HepG2 (cell line): Measurements from ENCODE around the gene RBM6. TPM values are rescaled to one million over a fixed set of nuclear protein-coding genes. Genes with fewer than 3 reads are reported as not detected.
A peak's percentile ranks its signal among the peaks of the same experiment; 100 is the strongest.

Experiments
- CENPX ChIP-seq: sonication (generic); formaldehyde crosslinking; IDR thresholded peaks from 2 replicates; pipeline ENCODE4 v1.9.0; 2021; ENCODE audit warnings: mild to moderate bottlenecking, missing genetic modification reagents, moderate library complexity
- EHMT2 ChIP-seq: fragments of 200-600 bp; sonication (generic); IDR thresholded peaks from 2 replicates; pipeline ENCODE4 v1.7.0; 2017; ENCODE audit warnings: antibody characterized with exemption, low read depth, low read length, borderline replicate concordance
- SRSF4 ChIP-seq: fragments of 200-400 bp; formaldehyde crosslinking; IDR thresholded peaks from one replicate; pipeline ENCODE4 v1.6.1; 2018; ENCODE audit warnings: mild to moderate bottlenecking, low read depth, low read length, moderate library complexity; ENCODE audit not compliant: poor library complexity, severe bottlenecking
- ZGPAT ChIP-seq: IDR thresholded peaks from 2 replicates; pipeline ENCODE4 v1.6.1; 2016; ENCODE audit warnings: mild to moderate bottlenecking
- ZHX2 ChIP-seq, 2 experiments: sonication (generic) in 1 of 2; formaldehyde crosslinking in 1 of 2; IDR thresholded peaks; 2 replicates each; pipeline versions ENCODE4 v1.6.1 to v1.9.0; 2014 to 2022; ENCODE audit warnings: antibody characterized with exemption in 1 of 2, borderline replicate concordance in 1 of 2, inconsistent platforms in 1 of 2, low read depth in 1 of 2, missing genetic modification reagents in 1 of 2
- ZNF407 ChIP-seq: sonication (generic); formaldehyde crosslinking; IDR thresholded peaks from one replicate; pipeline ENCODE4 v1.5.1; 2020; ENCODE audit warnings: mild to moderate bottlenecking, missing genetic modification reagents; ENCODE audit errors: not compliant biosample characterization
- ZNF44 ChIP-seq: sonication (generic); formaldehyde crosslinking; IDR thresholded peaks from 2 replicates; pipeline ENCODE4 v1.5.1; 2020; ENCODE audit warnings: mild to moderate bottlenecking, missing genetic modification reagents
- ZNF737 ChIP-seq: sonication (generic); formaldehyde crosslinking; IDR thresholded peaks from 2 replicates; pipeline ENCODE4 v1.5.0; 2020; ENCODE audit warnings: missing genetic modification reagents, mild to moderate bottlenecking, borderline replicate concordance
- polyA plus RNA-seq, 8 experiments: library from polyadenylated mRNA; depleted of rRNA in 3 of 8; stranded (reverse) in 7 of 8; unstranded in 1 of 8; fragments of >200 nt; fragmentation: Illumina TruSeq in 4 of 8; extraction: Trizol in 4 of 8; gene quantifications; 2 replicates each; pipeline versions ENCODE4 v1.2.1 to v1.2.3, GENCODE V29; 2011 to 2016; ENCODE audit warnings: low read depth in 4 of 8, missing spikeins in 1 of 8, mixed read lengths in 1 of 8; ENCODE audit not compliant: insufficient read depth in 1 of 8
- total RNA-seq, 5 experiments: library from RNA; depleted of rRNA; stranded (reverse); fragments of >200 nt; fragmentation: Illumina TruSeq; extraction: Trizol; gene quantifications; 2 replicates each; pipeline ENCODE4 v1.2.3, GENCODE V29; 2016; ENCODE audit warnings: low read depth in 1 of 5

Gene RBM6
- total and polyA plus RNA-seq, 2 of the 13 experiments (the other 11 are each of a cell fraction or from before 2014, with no cell fraction given), result 72.7 to 86.1 TPM

- TF ChIP-seq ZHX2 (IDR thresholded peaks at IDR 0.05; ENCODE audit: low read depth) (peak; percentile 79), ZHX2 (CRISPR knock-in tag; IDR thresholded peaks at IDR 0.05; ENCODE audit: borderline replicate concordance) (no peak), ZNF407 (CRISPR knock-in tag) (peak; percentile 64), ZNF44 (CRISPR knock-in tag) (no peak; the same call in 1 of the 2 replicates), SRSF4 (no peak), EHMT2 (no peak), ZGPAT (peak; percentile 90), ZNF737 (CRISPR knock-in tag) (no peak), CENPX (CRISPR knock-in tag) (no peak)
Observed at GRCh38 chr3:49929291-49930167, 10.4 kb upstream of the RBM6 start, which contains the start of gene MON1A (continued).
